Stomach (tissue), 4 donors: ENCODE measurements around the gene PLEKHJ1.

ENCODE experiments used
- CTCF ChIP-seq, 7 experiments: fragments of 450-650 bp in 4 of 7; fragments of 200-600 bp in 3 of 7; sonication (generic) in 3 of 7; IDR thresholded peaks; one replicate each; pipeline ENCODE4 v1.5.1; 2016 to 2019; ENCODE audit warnings: antibody characterized with exemption in 7 of 7, control low read depth in 2 of 7, mild to moderate bottlenecking in 1 of 7
- POLR2AphosphoS5 ChIP-seq, 3 donors: sonication (generic); formaldehyde crosslinking; IDR thresholded peaks; one replicate each; pipeline ENCODE4 v1.6.1; 2016; ENCODE audit warnings: antibody characterized with exemption in 3 of 3

- no peak for TF ChIP-seq CTCF (IDR thresholded peaks at IDR 0.05)
- TF ChIP-seq POLR2AphosphoS5 (IDR thresholded peaks at IDR 0.05): no peak
These were observed 10.0 kb upstream of the PLEKHJ1 start for GRCh38 chr19:2246014-2246620.
